Muscle of arm (tissue), 12 donors: ENCODE measurements around the gene SPDEF. TPM values are rescaled to one million over a fixed set of nuclear protein-coding genes. Genes with fewer than 3 reads are reported as not detected.

ENCODE experiments used
- DNase-seq: peaks from one replicate; pipeline ENCODE4 v3.0.0-alpha.2; 2013
- polyA plus RNA-seq, 12 donors: library from polyadenylated mRNA; unstranded; fragments of 120-200 nt; gene quantifications; one replicate each; pipeline ENCODE4 v1.2.1, GENCODE V29; 2013; ENCODE audit not compliant: insufficient read length in 12 of 12

The SPDEF gene
- polyA plus RNA-seq, 12 donors: 0.09 to 0.23 (median 0.15) TPM; not detected in 5

GRCh38 chr6:34528996-34529664 is 27.0 kb downstream of the SPDEF start:
- DNase-seq: no peak

- no peak for DNase-seq
Measured at GRCh38 chr6:34527751-34528670, 28.1 kb downstream of the SPDEF start.

GRCh38 chr6:34526992-34527728 is 29.0 kb downstream of the SPDEF start:
- DNase-seq: peak; percentile 92

GRCh38 chr6:34526241-34526972 is 29.7 kb downstream of the SPDEF start:
- no peak for DNase-seq

GRCh38 chr6:34525431-34526175 is 30.5 kb downstream of the SPDEF start:
- DNase-seq: no peak

GRCh38 chr6:34524971-34525370 is 31.2 kb downstream of the SPDEF start:
- no peak for DNase-seq

- no peak for DNase-seq
Measured at GRCh38 chr6:34524499-34524898, 31.6 kb downstream of the SPDEF start.

GRCh38 chr6:34523441-34524206 is 32.5 kb downstream of the SPDEF start:
- DNase-seq: no peak

GRCh38 chr6:34522761-34523160 is 33.4 kb downstream of the SPDEF start:
- no peak for DNase-seq

GRCh38 chr6:34521463-34522285 is 34.5 kb downstream of the SPDEF start:
- no peak for DNase-seq

- DNase-seq: no peak
Measured at GRCh38 chr6:34520645-34521462, 35.3 kb downstream of the SPDEF start.

- DNase-seq: no peak
Measured at GRCh38 chr6:34519971-34520644, 36.0 kb downstream of the SPDEF start.

GRCh38 chr6:34518669-34519365 is 37.3 kb downstream of the SPDEF start:
- no peak for DNase-seq

GRCh38 chr6:34517966-34518365 is 38.2 kb downstream of the SPDEF start:
- DNase-seq: no peak

- no peak for DNase-seq
Measured at GRCh38 chr6:34517461-34517881, 38.7 kb downstream of the SPDEF start.

- DNase-seq: no peak
Measured at GRCh38 chr6:34516391-34517324, 39.5 kb downstream of the SPDEF start.
